HepG2 (cell line): ENCODE results near the gene POGLUT3. TPM values are rescaled to one million over a fixed set of nuclear protein-coding genes. Genes with fewer than 3 reads are reported as not detected.

ENCODE experiments used
- GATA4 ChIP-seq: sonication (generic); IDR thresholded peaks from 2 replicates; pipeline ENCODE4 v1.6.1; 2016; ENCODE audit warnings: antibody characterized with exemption, low read depth, borderline replicate concordance
- KLF16 ChIP-seq, 2 experiments: sonication (generic) in 1 of 2; formaldehyde crosslinking in 1 of 2; IDR thresholded peaks; 2 replicates each; pipeline versions ENCODE4 v1.6.1 to v1.8.0; 2016 to 2023; ENCODE audit warnings: missing genetic modification reagents in 2 of 2, missing compliant biosample characterization in 1 of 2
- LCORL ChIP-seq, 2 experiments: fragments of 450-650 bp in 1 of 2; sonication (generic) in 1 of 2; formaldehyde crosslinking in 1 of 2; IDR thresholded peaks; 2 replicates each; pipeline versions ENCODE4 v1.5.0 to v1.6.1; 2017 to 2020; ENCODE audit warnings: antibody characterized with exemption in 1 of 2, missing genetic modification reagents in 1 of 2
- NFKB2 ChIP-seq: sonication (generic); formaldehyde crosslinking; IDR thresholded peaks from 2 replicates; pipeline ENCODE4 v1.4.0; 2020; ENCODE audit warnings: missing genetic modification reagents, borderline replicate concordance
- NR2F6 ChIP-seq, 2 experiments: IDR thresholded peaks; 2 replicates each; pipeline ENCODE4 v1.6.1; 2016; ENCODE audit warnings: antibody characterized with exemption in 1 of 2, mild to moderate bottlenecking in 1 of 2
- RARA ChIP-seq: IDR thresholded peaks from 2 replicates; pipeline ENCODE4 v1.6.1; 2016; ENCODE audit warnings: missing genetic modification reagents, missing compliant biosample characterization
- RBAK ChIP-seq: sonication (generic); formaldehyde crosslinking; IDR thresholded peaks from 2 replicates; pipeline ENCODE4 v1.5.1; 2020; ENCODE audit warnings: mild to moderate bottlenecking, missing genetic modification reagents
- RBM22 ChIP-seq: fragments of 200-400 bp; formaldehyde crosslinking; optimal IDR thresholded peaks from 2 replicates; pipeline ENCODE3; 2017; ENCODE audit warnings: mild to moderate bottlenecking, low read length, moderate library complexity
- REST ChIP-seq, 2 experiments: IDR thresholded peaks; 2 replicates each; pipeline ENCODE4 v1.6.1; 2011 to 2012; ENCODE audit warnings: low read length in 2 of 2, borderline replicate concordance in 1 of 2, low read depth in 1 of 2, mild to moderate bottlenecking in 1 of 2, moderate library complexity in 1 of 2
- SAFB2 ChIP-seq: sonication (generic); formaldehyde crosslinking; IDR thresholded peaks from 2 replicates; pipeline ENCODE4 v1.5.1; 2020; ENCODE audit warnings: missing genetic modification reagents, low read depth, mild to moderate bottlenecking, borderline replicate concordance
- SOX5 ChIP-seq: IDR thresholded peaks from 2 replicates; pipeline ENCODE4 v1.6.1; 2016; ENCODE audit warnings: borderline replicate concordance
- ZNF124 ChIP-seq: sonication (generic); formaldehyde crosslinking; IDR thresholded peaks from 2 replicates; pipeline ENCODE4 v1.4.0; 2020; ENCODE audit warnings: missing genetic modification reagents
- ZNF180 ChIP-seq: sonication (generic); formaldehyde crosslinking; IDR thresholded peaks from 2 replicates; pipeline ENCODE4 v1.4.0; 2020; ENCODE audit warnings: low read depth, missing genetic modification reagents, borderline replicate concordance
- ZNF207 ChIP-seq: fragments of 450-650 bp; IDR thresholded peaks from 2 replicates; pipeline ENCODE4 v1.6.1; 2016; ENCODE audit warnings: antibody characterized with exemption, borderline replicate concordance
- ZNF225 ChIP-seq: sonication (generic); formaldehyde crosslinking; IDR thresholded peaks from 2 replicates; pipeline ENCODE4 v1.4.0; 2020; ENCODE audit warnings: mild to moderate bottlenecking, missing genetic modification reagents
- ZNF275 ChIP-seq: sonication (generic); formaldehyde crosslinking; IDR thresholded peaks from 2 replicates; pipeline ENCODE4 v1.8.0; 2022; ENCODE audit warnings: missing genetic modification reagents, mild to moderate bottlenecking, inconsistent platforms, borderline replicate concordance
- ZNF276 ChIP-seq: sonication (generic); formaldehyde crosslinking; IDR thresholded peaks from 2 replicates; pipeline ENCODE4 v1.4.0; 2020; ENCODE audit warnings: mild to moderate bottlenecking, low read depth, missing genetic modification reagents
- ZNF33A ChIP-seq: sonication (generic); formaldehyde crosslinking; IDR thresholded peaks from 2 replicates; pipeline ENCODE4 v1.5.1; 2020; ENCODE audit warnings: missing genetic modification reagents, mild to moderate bottlenecking, moderate library complexity, borderline replicate concordance
- ZNF350 ChIP-seq: sonication (generic); formaldehyde crosslinking; IDR thresholded peaks from 2 replicates; pipeline ENCODE4 v1.4.0; 2020; ENCODE audit warnings: mild to moderate bottlenecking, low read depth, missing genetic modification reagents, borderline replicate concordance
- ZNF570 ChIP-seq: sonication (generic); formaldehyde crosslinking; IDR thresholded peaks from 2 replicates; pipeline ENCODE4 v1.4.0; 2020; ENCODE audit warnings: mild to moderate bottlenecking, missing genetic modification reagents, borderline replicate concordance
- ZNF616 ChIP-seq: sonication (generic); formaldehyde crosslinking; IDR thresholded peaks from 2 replicates; pipeline ENCODE4 v1.5.0; 2020; ENCODE audit warnings: low read depth, mild to moderate bottlenecking, missing genetic modification reagents
- ZNF713 ChIP-seq: sonication (generic); formaldehyde crosslinking; IDR thresholded peaks from 2 replicates; pipeline ENCODE4 v1.4.0; 2020; ENCODE audit warnings: mild to moderate bottlenecking, missing genetic modification reagents
- ZNF737 ChIP-seq: sonication (generic); formaldehyde crosslinking; IDR thresholded peaks from 2 replicates; pipeline ENCODE4 v1.5.0; 2020; ENCODE audit warnings: missing genetic modification reagents, mild to moderate bottlenecking, borderline replicate concordance
- polyA plus RNA-seq, 8 experiments: library from polyadenylated mRNA; depleted of rRNA in 3 of 8; stranded (reverse) in 7 of 8; unstranded in 1 of 8; fragments of >200 nt; fragmentation: Illumina TruSeq in 4 of 8; extraction: Trizol in 4 of 8; gene quantifications; 2 replicates each; pipeline versions ENCODE4 v1.2.1 to v1.2.3, GENCODE V29; 2011 to 2016; ENCODE audit warnings: low read depth in 4 of 8, missing spikeins in 1 of 8, mixed read lengths in 1 of 8; ENCODE audit not compliant: insufficient read depth in 1 of 8
- total RNA-seq, 5 experiments: library from RNA; depleted of rRNA; stranded (reverse); fragments of >200 nt; fragmentation: Illumina TruSeq; extraction: Trizol; gene quantifications; 2 replicates each; pipeline ENCODE4 v1.2.3, GENCODE V29; 2016; ENCODE audit warnings: low read depth in 1 of 5

POGLUT3 gene
- total and polyA plus RNA-seq, 2 of the 13 experiments (the other 11 are each of a cell fraction or from before 2014, with no cell fraction given) = 14.3 to 22.0 TPM

GRCh38 chr11:108497317-108498045, 703 bp downstream of the POGLUT3 start (continued):
- TF ChIP-seq REST (IDR thresholded peaks at IDR 0.05; ENCODE audit: borderline replicate concordance in 1 of 2, low read depth in 1 of 2, low read length in 2 of 2) (no peak), ZNF276 (CRISPR knock-in tag) (no peak), RBAK (no peak), ZNF33A (no peak), ZNF616 (CRISPR knock-in tag) (no peak), ZNF124 (CRISPR knock-in tag) (no peak), NR2F6 (IDR thresholded peaks at IDR 0.05) (no peak), NR2F6 (CRISPR knock-in tag; IDR thresholded peaks at IDR 0.05) (0 out of 2 replicates have a peak, but pooled peaks have one; percentile 16), ZNF737 (CRISPR knock-in tag) (no peak), ZNF207 (no peak), KLF16 (CRISPR knock-in tag; IDR thresholded peaks at IDR 0.05) (no peak), SOX5 (CRISPR knock-in tag) (peak; percentile 47; the same call in 1 of the 2 replicates), ZNF225 (CRISPR knock-in tag) (no peak), RARA (CRISPR knock-in tag) (no peak), ZNF570 (CRISPR knock-in tag) (no peak), ZNF275 (CRISPR knock-in tag) (no peak), ZNF713 (CRISPR knock-in tag) (no peak), RBM22 (peak; percentile 56), GATA4 (no peak), SAFB2 (CRISPR knock-in tag) (no peak; the same call in 1 of the 2 replicates), LCORL (IDR thresholded peaks at IDR 0.05) (no peak), LCORL (CRISPR knock-in tag; IDR thresholded peaks at IDR 0.05) (peak; percentile 63; the same call in 1 of the 2 replicates), NFKB2 (CRISPR knock-in tag) (0 out of 2 replicates have a peak, but pooled peaks have one; percentile 37), ZNF350 (CRISPR knock-in tag) (no peak), ZNF180 (CRISPR knock-in tag) (no peak)
